IPS-18c (cell line): ENCODE data around the gene PHKA2.

Source experiments
- H3K4me3 ChIP-seq: 2 replicates; pipeline ENCODE4 v1.7.0; 2013; ENCODE audit warnings: low read depth, mild to moderate bottlenecking, low read length, moderate library complexity; ENCODE audit not compliant: insufficient read depth
- H3K9me3 ChIP-seq: one replicate; pipeline ENCODE4 v1.6.1; 2013; ENCODE audit warnings: mild to moderate bottlenecking, low read length, moderate library complexity; ENCODE audit not compliant: control insufficient read depth, insufficient read depth

PHKA2 gene

DNA sequence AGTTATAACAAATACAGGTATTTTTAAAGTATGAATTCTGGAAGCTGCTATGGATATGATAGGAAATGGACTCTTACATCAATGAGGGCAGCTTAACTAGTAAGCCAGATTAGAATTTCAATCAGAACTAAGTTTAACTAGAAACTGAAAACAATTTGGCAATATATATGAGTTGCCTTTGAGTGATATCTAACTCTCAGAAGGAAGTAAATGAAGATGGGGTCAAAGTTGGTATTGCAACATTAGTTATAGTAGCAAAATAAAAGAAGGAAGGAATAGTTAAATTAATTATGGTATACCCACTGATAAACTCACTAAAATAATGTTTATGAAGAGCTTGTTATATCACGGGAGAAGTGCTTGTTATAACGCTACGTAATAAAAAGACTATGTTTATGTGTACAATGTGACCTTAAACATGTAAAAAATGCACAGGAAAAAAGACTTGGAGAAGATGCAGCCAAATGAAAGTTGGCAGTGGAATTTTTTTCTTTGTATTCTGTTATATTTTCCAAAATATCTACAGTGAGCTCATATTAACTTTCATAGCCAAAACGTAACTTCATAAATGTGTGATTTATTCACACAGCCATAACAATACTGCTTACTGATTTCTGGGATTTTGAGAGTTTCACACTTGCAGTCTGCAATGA is 34.5 kb downstream of the PHKA2 start:
- Histone ChIP-seq H3K9me3 (peaks cover 5% of the 10 kb centered on the region), H3K4me3 (no peak overlapping the region)

DNA sequence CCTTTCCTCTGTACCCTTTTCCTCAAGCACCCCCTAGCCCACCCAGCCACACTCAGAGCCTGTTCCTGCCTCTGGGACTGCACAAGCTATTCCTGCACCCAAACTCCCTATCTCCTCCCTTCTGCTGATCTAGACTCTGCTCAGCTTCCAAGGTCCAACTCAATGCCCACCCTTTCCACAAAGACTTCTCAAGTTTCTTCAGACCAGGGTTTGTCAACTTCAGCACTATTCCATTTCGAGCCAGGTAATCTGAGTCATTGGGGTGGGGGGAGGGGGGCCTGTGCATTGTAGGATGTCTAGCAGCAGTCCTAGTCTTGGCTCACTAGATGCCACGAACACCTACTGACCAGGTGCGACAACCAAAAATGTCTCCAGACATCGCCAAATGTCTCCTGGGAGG is 37.3 kb downstream of the PHKA2 start:
- Histone ChIP-seq H3K9me3 (peaks cover 5% of the 10 kb centered on the region), H3K4me3 (no peak overlapping the region)

DNA sequence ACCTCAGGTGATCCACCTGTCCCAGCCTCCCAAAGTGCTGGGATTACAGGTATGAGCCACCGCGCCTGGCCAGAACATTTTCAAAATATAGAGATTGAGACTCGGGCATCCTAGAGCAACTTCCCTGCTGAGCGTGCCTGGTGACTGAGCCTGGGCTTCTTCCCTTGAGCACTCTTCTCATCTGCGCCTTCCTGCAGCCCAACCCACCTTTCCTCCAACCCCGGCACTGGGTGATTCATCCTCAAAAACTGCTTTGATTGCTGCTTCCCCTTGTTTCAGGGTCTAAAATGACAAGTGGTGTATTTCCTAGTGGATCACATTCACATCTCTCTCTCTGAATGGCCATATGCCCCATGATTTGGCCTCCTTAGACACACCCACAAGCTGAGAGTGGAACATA is 37.8 kb downstream of the PHKA2 start:
- Histone ChIP-seq H3K4me3 (no peak overlapping the region), H3K9me3 (peaks cover 5% of the 10 kb centered on the region)

DNA sequence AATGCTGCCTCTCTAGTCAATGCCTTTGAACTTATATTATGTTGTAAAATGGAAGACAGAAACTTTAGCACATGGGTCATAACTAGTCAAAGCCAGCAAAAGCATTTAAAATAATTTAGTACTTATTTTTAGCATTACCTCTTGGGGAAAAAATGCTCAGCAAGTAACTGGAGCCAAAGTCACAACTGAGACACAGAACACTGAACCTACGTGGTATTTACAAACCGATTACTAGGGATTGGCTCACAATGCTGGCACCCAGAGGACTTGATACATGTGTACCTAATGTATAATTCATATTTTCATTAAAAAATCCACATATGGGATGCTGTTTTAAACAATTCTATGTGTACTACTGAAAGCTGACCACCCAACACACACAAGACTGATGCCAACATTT is 38.4 kb downstream of the PHKA2 start:
- Histone ChIP-seq H3K9me3 (peaks cover 3% of the 10 kb centered on the region), H3K4me3 (no peak overlapping the region)

DNA sequence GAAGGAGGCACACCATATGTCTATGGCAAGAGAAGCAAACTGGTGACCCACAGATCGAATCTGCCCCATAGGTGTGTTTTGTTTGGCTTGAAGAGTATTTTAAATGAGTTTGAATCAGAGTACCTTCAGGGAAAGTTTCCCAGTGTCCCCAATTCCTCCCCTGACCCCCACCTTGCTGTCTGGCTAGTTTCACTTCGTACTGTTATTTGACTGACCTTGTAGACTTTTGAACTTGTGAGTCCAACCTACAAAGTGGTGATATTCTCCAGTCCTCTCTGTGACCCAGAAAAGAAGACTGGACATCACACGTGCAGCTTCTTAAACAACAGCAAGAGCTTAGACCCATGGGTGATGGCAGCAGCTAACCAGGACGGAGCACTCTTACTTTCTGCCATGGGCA is 39.4 kb downstream of the PHKA2 start:
- H3K9me3 ChIP-seq: peaks cover 4% of the 10 kb centered on the region
- no peak overlapping the region for H3K4me3 ChIP-seq

DNA sequence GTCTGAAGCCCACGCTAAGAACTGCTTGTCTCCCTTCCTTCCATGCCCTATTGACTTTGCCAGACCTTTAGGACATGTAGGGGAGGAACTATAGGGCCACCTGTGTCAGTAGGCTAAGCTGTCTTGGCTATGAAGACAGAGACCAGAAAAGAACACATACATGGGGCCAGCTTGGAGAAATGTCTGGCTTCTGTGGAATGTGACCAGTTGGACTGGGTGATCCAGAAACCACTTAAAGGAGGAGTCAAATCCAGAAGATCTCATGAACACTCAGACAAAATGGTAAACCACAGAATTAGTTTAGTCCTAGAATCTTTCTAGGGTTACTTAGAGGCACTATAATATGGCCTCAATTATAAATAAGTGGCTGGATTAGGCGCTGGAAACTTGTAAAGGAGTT is 42.0 kb downstream of the PHKA2 start:
- no peak overlapping the region for H3K4me3 ChIP-seq
- H3K9me3 ChIP-seq: peaks cover 4% of the 10 kb centered on the region

DNA sequence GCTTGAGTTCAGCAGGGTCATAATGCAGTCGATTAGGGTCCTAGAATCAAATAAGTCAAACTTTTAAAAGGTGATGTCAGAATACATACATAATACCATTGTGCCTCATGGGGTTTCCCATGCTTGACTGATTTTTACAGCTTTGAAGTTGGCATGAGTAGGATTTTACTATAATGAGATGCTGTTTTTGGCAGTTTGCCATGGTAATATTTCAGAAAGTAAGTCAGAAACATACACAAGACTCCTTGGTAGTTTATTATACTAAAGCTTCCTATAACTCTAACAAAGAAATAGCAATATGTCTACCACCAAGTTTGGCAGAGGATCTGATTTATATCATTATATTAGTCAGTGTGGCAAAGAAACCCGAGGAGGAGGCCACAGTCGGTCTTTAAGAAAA is 45.2 kb downstream of the PHKA2 start:
- peaks cover 4% of the 10 kb centered on the region for H3K9me3 ChIP-seq
- H3K4me3 ChIP-seq: no peak overlapping the region

DNA sequence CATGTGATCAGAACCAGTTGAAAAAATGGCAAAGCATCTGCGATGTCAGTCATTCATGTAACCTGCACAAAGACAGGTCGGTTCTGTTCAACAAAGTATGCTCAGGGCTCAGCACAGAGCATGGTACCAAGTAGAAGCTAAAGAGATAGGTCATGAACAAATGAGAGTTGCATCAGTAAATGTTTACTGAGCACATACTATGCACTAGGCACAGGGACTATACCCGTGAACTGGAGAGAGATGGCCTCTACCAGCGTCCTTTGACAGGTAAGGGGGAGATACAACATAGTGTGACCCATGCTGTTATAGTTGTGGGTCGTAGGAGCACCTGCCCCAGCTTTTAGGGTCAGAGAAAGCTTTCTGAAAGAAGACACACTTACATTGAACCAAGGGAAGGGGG is 46.7 kb downstream of the PHKA2 start:
- Histone ChIP-seq H3K9me3 (peaks cover 4% of the 10 kb centered on the region), H3K4me3 (no peak overlapping the region)

DNA sequence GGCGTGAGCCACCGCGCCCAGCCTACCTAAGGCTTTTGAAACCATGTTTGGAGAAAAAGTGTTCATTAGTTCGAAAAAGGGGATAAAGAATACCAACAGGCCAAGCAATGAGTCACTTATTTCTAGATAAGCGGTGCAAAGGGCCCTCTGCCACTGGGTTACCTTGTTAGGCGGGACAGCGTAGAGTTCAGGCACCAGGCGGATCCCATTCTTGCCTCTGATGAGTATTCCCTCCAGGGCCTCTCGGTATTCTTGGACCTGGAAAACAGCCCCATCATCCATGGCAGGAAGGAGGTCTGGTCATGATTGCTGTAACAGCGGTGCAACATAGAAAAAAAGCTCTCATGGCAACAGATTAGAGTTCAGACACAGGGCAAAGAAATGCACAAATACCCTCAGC is 48.0 kb downstream of the PHKA2 start:
- Histone ChIP-seq H3K9me3 (peaks cover 4% of the 10 kb centered on the region), H3K4me3 (no peak overlapping the region)

DNA sequence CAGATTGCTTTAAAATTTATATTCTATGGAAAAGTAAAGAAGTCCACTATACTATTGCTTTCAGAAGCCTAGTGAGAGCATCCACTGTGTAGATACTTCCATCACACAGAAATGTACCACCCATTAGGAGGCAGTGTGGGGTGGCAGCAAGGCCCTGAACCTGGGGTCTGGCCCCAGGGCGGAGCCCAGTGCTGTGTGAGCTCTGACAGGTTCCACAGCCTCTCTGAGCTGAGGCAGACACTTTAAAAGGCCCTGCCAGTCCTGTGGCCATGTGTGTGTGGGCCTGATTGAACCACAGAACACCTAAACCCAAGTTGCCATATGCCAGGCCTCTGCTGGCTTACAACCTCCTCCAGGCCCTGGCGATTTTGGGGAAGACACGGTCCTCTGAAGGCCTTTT is 49.2 kb downstream of the PHKA2 start:
- H3K4me3 ChIP-seq: no peak overlapping the region
- H3K9me3 ChIP-seq: peaks cover 4% of the 10 kb centered on the region

DNA sequence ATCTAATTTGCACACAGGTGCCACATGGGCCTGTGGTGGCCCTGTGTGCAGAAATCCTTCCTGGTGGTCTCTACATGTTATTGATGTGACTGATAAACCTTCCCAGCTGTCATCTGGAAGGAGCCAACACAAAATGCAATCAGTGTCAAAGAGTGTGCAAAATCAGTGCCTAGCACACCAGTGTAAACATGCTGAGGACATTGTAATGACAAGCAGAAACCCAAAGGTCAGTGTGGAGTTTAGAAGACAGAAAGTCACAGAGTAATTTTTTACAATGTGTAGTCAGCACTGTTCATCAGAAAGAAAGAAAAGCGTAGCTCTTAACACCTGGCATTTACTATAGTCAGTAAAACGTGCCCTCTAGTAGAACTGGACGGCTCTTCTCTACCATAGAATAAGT is 50.3 kb downstream of the PHKA2 start:
- Histone ChIP-seq H3K9me3 (peaks cover 4% of the 10 kb centered on the region), H3K4me3 (no peak overlapping the region)

DNA sequence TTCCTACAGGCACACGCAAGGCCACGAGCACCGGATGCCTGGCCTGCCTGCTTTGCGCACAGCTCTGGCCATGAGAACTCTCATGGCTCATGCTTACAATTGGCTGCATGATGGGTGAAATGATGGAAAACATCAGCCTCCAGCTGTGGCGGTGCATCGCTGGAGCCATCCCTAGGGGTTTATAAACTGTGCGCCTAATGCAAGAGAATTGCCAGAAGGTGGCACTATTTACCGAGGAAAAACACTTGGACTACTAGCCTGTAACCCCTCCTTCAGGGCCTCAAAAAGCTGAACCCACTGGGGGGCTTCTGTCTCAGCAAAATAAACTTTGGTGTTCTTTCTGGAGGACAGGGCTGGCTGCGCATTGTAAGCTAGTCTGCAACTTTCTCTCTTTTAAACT is 51.9 kb downstream of the PHKA2 start:
- H3K9me3 ChIP-seq: peaks cover 6% of the 10 kb centered on the region
- H3K4me3 ChIP-seq: no peak overlapping the region

DNA sequence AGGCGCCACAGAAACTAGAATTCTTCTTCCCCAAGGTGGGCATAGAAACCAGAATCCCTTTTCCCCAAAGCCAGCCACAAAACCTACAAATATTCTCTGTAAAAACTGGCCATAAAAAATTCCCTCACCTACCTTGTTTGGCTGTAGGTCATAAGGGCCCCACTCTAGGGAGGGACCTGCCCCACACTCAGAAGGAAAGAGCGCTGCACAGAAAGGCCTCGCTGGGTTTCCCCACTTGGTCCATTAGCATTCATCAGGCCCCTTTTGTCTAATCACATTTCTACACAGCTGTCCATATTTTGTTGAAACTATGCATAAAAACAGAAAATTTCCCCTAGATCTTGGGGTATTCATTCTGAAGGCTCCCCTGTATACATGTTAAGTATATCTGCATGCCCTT is 54.1 kb downstream of the PHKA2 start:
- Histone ChIP-seq H3K4me3 (no peak overlapping the region), H3K9me3 (peaks cover 12% of the 10 kb centered on the region)

DNA sequence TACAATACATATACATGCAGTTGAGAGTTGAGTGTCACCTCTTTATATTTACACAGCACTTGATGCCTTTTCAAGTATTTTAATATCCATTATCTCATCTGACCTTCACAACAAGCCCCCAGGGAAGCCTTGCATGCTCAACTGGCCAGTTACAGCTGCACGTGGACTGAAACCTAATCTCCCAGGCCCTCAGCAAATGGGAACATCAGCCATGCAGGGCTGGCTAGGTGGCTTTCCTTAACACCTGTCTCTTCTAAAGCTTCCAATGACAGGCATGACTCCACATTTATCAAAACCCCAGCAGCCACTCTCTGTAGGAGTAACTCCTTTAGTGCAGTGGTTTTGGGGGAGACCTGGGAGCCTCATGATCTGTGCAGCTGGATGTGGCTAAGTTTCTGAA is 56.4 kb downstream of the PHKA2 start:
- H3K4me3 ChIP-seq: no peak overlapping the region
- H3K9me3 ChIP-seq: peaks cover 12% of the 10 kb centered on the region

DNA sequence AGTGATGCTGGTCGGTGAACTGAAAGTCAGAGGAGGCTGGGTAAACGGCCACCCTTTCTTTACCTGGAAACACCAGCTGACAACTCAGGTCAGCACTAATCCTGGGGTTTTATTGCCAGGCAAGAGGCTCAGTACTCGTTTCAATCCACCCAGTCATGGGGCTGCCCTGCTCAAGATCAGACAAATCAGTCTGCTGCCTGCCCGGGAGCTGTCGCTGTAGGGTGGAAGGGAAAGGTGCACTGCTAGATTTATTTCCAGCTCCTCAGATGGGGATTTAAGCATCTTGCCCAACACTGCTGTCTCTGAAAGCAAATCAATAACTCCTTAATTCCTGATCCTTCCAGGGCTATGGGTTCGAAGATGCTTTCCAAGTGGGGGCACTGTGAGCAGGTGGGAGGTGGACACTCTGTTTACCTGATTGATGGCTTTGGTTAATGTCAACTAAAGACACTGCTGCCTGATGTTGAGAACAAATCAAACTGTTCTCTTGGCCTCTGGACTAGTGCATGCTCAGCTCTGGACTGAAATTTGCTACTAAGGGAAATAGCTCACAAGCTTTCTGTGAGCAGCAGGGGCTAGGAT is 59.3 kb downstream of the PHKA2 start:
- Histone ChIP-seq H3K4me3 (no peak overlapping the region), H3K9me3 (peaks cover 8% of the 10 kb centered on the region)

DNA sequence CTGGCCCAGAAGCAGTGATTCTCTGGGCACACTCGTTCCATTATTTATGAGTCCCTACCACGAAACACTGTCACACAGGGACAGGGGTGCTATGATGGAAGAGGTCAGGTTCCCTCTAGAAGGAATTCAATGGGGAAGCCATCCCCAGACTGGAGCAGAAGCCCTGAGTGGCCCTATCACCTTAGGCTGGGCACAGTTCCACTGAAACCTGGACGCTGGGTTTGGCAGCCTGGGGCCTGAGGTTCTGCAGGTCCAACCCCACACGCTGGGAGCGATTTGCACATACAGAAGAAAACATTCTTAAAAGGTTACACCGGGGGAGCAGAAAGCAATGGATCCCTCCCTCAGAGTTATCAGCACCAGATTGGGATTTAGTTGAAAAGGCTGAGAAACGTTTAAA is 63.3 kb downstream of the PHKA2 start:
- Histone ChIP-seq H3K9me3 (peaks cover 5% of the 10 kb centered on the region), H3K4me3 (no peak overlapping the region)

DNA sequence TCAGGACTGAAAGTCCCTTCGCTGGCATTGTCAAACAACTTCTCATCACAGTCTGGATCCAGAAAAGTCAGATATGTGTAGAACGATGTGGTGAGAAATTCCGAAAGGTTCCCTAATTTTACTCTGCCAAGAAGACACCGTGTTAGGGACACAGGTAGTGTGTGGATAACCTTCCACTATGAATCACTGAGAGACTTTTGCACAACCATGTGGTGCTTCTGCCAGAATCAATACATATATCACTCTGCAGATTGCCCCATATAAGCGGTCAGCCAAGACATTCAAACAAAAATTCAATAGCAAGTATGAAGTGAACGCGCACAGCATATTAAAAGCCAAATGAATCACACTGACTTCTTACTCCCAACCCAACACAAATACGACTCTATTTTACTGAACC is 63.8 kb downstream of the PHKA2 start:
- no peak overlapping the region for H3K4me3 ChIP-seq
- H3K9me3 ChIP-seq: peaks cover 1% of the 10 kb centered on the region

DNA sequence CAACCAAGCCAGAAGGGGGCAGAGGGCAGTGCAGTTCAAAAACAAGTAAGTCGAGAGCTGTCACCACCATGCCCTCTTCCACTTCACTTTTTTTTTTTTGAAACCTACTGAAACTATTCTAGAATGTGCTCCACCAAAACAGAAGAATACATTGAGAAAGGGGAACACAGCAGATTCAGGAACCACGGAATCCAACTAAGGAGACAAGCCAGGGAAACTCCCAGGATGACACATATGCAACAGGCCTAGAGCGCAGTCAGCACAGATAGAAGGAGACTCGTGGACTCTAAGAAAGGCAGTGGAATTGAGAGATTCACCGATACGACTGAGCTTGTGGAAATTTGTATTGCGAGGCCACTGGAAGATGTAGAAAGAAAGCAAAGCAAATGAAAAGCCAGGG is 66.1 kb downstream of the PHKA2 start:
- no peak overlapping the region for H3K4me3 ChIP-seq
- H3K9me3 ChIP-seq: no peaks in the 10 kb centered on the region

DNA sequence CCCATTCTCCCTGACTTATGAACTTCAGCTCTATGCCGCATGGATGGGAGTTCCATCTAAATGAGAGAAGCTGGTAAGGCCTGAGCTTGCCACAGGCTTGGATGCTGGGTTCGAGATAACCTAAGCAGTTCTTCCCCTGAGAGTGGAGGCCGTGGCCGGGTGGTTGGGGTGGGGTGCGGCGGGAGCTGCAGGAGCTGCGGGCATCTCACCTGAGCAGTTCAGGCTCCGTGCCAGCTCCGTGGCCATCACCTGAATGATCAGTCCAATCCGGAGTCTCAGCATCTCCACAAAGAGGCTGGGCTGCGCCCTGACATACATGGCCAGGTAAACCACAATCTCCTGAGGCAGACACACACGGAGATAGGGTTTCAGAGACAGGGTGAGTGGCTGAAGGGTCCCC is 77.6 kb downstream of the PHKA2 start:
- peaks cover 3% of the 10 kb centered on the region for H3K9me3 ChIP-seq
- no peak overlapping the region for H3K4me3 ChIP-seq
